Measurements from ENCODE around the gene GFI1B. TPM values are rescaled to one million over a fixed set of nuclear protein-coding genes. Genes with fewer than 3 reads are reported as not detected.

Gene GFI1B
- total RNA-seq, 2 donors from 2014 or later = not detected

DNA sequence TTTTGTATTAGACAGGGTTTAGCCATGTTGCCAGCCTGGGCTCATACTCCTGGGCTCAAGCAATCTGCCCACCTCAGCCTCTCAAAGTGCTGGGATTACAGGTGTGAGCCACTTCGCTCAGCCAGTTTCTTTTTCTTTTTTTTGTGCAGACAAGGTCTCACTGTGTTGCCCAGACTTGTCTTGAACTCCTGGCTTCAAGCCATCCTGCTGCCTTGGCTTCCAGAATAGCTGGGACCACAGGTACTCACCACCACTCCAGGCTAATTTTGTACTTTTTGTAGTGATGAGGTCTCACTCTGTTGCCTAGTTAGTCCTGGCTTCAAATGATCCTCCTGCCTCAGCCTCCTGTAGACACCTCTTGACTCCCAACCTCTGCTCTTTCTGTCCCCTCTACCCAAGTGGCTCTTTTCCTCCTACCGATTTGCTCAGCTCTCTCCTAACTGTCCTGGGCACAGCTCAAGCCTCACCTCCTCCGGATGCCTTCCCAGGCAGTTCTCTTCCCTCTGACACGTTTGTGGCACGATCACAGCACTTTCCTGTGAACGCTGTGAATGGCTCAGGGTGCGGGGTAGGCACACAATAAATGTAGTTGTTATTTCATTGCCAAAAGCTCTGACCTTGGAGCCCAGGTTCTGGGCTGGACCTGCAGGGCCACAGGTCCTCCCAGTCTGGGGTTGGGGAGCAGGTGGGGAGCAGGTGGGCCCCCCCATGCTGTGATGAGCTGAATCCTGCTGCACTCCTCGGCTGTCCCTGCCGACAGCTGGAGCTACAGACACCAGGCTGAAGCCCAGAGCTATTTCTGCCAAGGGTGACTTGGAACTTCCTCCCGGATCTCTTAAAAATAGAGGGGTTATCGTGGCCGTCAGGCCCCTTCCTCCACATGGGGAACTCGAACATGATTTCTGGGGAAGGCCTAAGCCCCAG is 23.9 kb downstream of the GFI1B start:
- ATAC-seq = no peak
- H3K27ac ChIP-seq = no peak overlapping the region
- no peak for DNase-seq
- no peaks in the 10 kb centered on the region for H3K27me3 ChIP-seq
- WGBS, 2 donors = 57 to 64% methylated on average over 7 to 13 of the region's 13 CpGs
- TF ChIP-seq, protein P1, sequence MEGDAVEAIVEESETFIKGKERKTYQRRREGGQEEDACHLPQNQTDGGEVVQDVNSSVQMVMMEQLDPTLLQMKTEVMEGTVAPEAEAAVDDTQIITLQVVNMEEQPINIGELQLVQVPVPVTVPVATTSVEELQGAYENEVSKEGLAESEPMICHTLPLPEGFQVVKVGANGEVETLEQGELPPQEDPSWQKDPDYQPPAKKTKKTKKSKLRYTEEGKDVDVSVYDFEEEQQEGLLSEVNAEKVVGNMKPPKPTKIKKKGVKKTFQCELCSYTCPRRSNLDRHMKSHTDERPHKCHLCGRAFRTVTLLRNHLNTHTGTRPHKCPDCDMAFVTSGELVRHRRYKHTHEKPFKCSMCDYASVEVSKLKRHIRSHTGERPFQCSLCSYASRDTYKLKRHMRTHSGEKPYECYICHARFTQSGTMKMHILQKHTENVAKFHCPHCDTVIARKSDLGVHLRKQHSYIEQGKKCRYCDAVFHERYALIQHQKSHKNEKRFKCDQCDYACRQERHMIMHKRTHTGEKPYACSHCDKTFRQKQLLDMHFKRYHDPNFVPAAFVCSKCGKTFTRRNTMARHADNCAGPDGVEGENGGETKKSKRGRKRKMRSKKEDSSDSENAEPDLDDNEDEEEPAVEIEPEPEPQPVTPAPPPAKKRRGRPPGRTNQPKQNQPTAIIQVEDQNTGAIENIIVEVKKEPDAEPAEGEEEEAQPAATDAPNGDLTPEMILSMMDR (IDR thresholded peaks at IDR 0.05) = no peak
- TF ChIP-seq POLR2A (IDR thresholded peaks at IDR 0.05) = no peak
- H3K36me3 ChIP-seq (replicated peaks in 1 of 2; ENCODE audit: insufficient read depth in 1 of 2, low read depth in 2 of 2) = no peaks in the 10 kb centered on the region
- H3K4me1 ChIP-seq = no peaks in the 10 kb centered on the region
- H3K4me3 ChIP-seq = no peak overlapping the region
- H3K9me3 ChIP-seq = no peaks in the 10 kb centered on the region
- intact Hi-C loops (cut with DNase I) = no loop called here

DNA sequence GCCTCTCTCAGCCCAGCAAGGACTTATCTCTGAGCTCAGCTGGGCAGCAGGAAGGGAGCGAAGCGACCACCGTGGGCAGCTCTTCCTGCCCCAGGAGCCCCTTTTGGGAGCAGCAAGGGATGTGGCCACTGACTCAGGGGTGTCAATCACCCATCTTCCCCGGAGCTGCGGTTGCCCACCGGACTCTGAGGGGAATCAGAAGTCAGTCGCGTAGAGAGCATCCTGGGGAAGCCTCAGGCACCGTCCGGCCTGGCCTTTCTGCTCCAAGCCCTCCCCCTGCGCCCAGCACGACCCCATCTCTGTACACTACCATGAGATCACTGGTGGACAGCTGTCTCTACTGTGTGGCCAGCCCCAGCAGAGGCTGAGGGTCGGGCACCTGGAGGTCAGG is 24.6 kb downstream of the GFI1B start:
- Histone ChIP-seq H3K27me3 (no peaks in the 10 kb centered on the region), H3K9me3 (no peaks in the 10 kb centered on the region), H3K4me3 (no peak overlapping the region), H3K27ac (no peak overlapping the region), H3K36me3 (replicated peaks in 1 of 2; ENCODE audit: insufficient read depth in 1 of 2, low read depth in 2 of 2) (no peaks in the 10 kb centered on the region), H3K4me1 (no peaks in the 10 kb centered on the region)
- 34% methylated on average over 10 of the region's 13 CpGs; no CpG with 5 or more reads in 1 of the 2 donors for WGBS, 2 donors
- intact Hi-C loops (cut with DNase I) = no loop called here
- TF ChIP-seq, protein P1 (IDR thresholded peaks at IDR 0.05) = no peak
- no peak for TF ChIP-seq POLR2A (IDR thresholded peaks at IDR 0.05)
- DNase-seq (no peak), ATAC-seq (no peak)

DNA sequence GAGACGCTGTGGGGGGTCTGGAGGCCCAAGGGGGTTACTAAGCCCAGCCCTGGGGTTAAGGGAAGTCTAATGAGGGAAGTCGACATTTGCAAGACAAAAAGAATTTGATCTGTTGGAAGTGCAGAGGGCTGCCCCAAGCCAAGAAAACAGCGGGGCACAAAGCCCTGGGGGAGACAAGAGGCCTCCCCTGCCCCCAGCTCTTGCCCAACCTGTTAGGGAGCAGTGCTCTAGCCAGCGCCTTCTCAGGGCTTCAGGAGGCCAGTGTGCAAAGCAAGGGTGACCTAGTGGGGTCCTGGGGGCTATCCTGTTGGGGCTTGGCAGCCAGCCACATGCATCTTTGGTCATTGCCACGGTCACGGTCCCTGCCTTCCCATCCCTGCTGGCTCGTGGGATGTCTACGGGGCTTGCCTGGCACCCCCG is 25.2 kb downstream of the GFI1B start:
- no peak for DNase-seq

DNA sequence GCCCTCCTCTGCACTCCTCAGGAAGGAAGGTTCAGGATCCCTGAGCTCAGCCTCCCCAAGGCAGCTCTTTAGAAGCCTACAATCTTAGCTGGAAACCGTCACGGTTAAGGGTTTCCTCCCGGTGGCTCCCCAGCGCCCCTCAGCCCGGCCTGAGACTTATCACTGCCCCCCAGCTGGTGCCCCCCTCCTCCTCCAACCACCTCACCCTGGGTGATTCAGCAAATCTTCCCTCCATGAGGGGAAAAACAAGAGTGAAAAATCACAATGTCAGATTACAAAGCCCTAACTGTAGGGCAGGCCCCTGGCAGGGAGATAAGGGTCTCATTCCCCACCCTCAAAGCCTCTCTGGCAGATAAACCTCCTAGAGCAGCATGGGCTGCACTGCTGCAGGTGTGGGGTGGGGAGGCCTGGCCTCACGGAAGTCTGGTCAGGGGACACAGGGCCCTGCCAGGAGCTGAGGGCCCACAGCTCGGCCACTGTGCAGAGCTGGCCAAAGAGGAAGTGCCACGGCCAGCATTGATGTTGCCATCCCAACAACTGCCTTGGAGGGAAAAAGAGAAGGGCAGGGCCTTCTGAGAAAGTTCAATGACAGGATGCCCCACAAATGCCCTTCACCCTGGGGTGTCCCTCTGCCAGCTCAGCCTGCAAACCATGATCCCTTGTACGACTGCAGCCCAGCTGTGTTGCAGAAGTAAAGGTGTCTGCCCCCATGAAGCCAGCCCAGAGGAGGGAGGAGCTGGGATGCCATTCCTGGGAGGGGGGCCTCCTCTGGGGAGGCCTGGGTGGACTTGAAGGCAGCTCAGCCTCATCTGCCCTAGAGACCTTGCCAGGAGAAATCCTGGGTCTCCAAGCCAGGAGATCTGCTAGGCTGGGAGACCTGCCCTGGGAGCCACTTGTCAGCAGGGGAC is 25.9 kb downstream of the GFI1B start:
- Histone ChIP-seq H3K4me1 (no peaks in the 10 kb centered on the region), H3K36me3 (replicated peaks in 1 of 2; ENCODE audit: insufficient read depth in 1 of 2, low read depth in 2 of 2) (no peaks in the 10 kb centered on the region), H3K27ac (no peak overlapping the region), H3K9me3 (no peaks in the 10 kb centered on the region), H3K4me3 (no peak overlapping the region), H3K27me3 (no peaks in the 10 kb centered on the region)
- ATAC-seq = no peak
- 64 to 85% methylated on average over 6 to 9 of the region's 9 CpGs for WGBS, 2 donors
- TF ChIP-seq, protein P1 (IDR thresholded peaks at IDR 0.05) = no peak
- TF ChIP-seq POLR2A (IDR thresholded peaks at IDR 0.05) = no peak
- intact Hi-C loops (cut with DNase I) = no loop called here
- DNase-seq = no peak

More for the DNA sequence above, 25.2 kb downstream of the GFI1B start:
- 66 to 70% methylated on average over 4 to 9 of the region's 9 CpGs for WGBS, 2 donors
- Histone ChIP-seq H3K27me3 (no peaks in the 10 kb centered on the region), H3K4me3 (no peak overlapping the region), H3K36me3 (replicated peaks in 1 of 2; ENCODE audit: insufficient read depth in 1 of 2, low read depth in 2 of 2) (no peaks in the 10 kb centered on the region), H3K4me1 (no peaks in the 10 kb centered on the region), H3K27ac (no peak overlapping the region), H3K9me3 (no peaks in the 10 kb centered on the region)
- TF ChIP-seq, protein P1 (IDR thresholded peaks at IDR 0.05) = no peak
- no peak for TF ChIP-seq POLR2A (IDR thresholded peaks at IDR 0.05)
- intact Hi-C loops (cut with DNase I) = no loop called here
- ATAC-seq = peak; percentile 15
